Measurements from ENCODE around the gene CCDC57. TPM values are rescaled to one million over a fixed set of nuclear protein-coding genes. Genes with fewer than 3 reads are reported as not detected.
A peak's percentile ranks its signal among the peaks of the same experiment; 100 is the strongest.

The CCDC57 gene
- total and polyA plus RNA-seq, 9 of the 15 experiments (the other 6 are each of a cell fraction or from before 2014, with no cell fraction given) = 0.83 to 36.2 (median 13.6) TPM

DNA sequence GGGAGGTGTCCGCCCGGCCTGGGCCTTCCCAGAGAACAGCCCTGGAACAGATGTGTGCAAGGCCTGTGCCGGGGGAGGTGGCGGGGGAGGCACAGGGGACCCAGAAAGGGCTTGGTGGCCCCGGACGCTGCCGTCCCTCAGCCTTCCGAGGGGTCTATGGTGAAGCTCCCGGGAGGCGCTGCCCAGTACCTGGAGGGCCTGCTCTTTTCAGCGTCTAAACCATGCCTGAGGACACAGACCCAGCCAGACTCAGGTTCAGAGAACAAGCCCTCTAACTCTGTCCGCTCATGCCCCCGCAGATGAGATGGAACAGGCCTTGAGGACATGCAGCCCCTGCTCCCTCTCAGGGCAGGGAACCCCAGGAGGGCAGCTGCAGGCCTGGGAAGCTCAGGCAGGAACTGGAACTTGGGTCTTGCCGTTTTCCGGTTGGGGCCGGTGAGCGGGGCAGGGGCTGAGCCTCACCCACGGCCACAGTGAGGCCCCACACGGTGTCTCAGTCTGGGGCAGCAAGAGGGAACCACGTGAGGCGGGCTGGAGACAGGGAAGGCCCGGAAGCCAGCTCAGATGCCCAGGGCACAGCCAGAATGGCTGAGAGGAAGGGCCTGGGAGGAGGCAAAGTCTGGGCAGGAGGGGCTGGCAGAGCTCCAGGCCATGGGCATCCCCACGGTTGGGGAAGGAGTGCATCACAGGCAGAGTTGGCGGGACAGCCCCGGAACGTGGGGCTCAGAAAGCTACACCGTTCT lies 28.7 kb upstream of the CCDC57 start:
- ChIA-PET POLR2A (interaction anchor here (0.6 to 2.7 kb wide), 11 partner anchors 10 to 143 kb away, joined by 3 to 20 read pairs (median 4); no protein-coding TSS in a partner anchor), CTCF (ENCODE audit: low intra/inter-chr PET ratio) (no interaction called here)
- Histone ChIP-seq H3K4me1 (replicated peaks in 1 of 2; ENCODE audit: control insufficient read depth in 2 of 2, insufficient read depth in 2 of 2, low read length in 2 of 2) (peaks cover 44 to 92% of the 10 kb centered on the region in 2 experiments), H3K79me2 (ENCODE audit: control insufficient read depth, insufficient read depth, low read length) (peaks cover 48% of the 10 kb centered on the region), H3K4me2 (ENCODE audit: insufficient read depth, low read length) (peak overlapping the region; percentile 43), H3K27me3 (ENCODE audit: control insufficient read depth in 2 of 2, insufficient read depth in 2 of 2, low read length in 2 of 2) (no peaks in the 10 kb centered on the region), H2AFZ (ENCODE audit: low read depth, low read length) (no peak overlapping the region), H3K9ac (ENCODE audit: insufficient read depth in 1 of 2, low read depth in 2 of 2, low read length in 2 of 2) (peak overlapping the region; percentile 10 to 90; a peak in 3 of 4 replicates), H4K20me1 (replicated peaks; ENCODE audit: control insufficient read depth, insufficient read depth, low read length) (0 out of 2 replicates have a peak, but pooled peaks cover 2% of the 10 kb centered on the region), H3K9me3 (replicated peaks; ENCODE audit: control insufficient read depth, insufficient read depth, low read depth, low read length) (no peaks in the 10 kb centered on the region), H3K27ac (ENCODE audit: extremely low read depth, low read depth, low read length) (peak overlapping the region; percentile 73), H3K9me1 (ENCODE audit: control insufficient read depth, insufficient read depth, low read length) (no peaks in the 10 kb centered on the region), H3K4me3 (no peak overlapping the region), H3K36me3 (ENCODE audit: control insufficient read depth, insufficient read depth, low read length) (peaks cover 53% of the 10 kb centered on the region)
- WGBS (ENCODE audit: insufficient coverage, low coverage, missing lambda C conversion rate) = 74% methylated on average over 20 of the region's 27 CpGs
- in situ Hi-C loops (cut with MboI) = loop anchor here (5.0 kb wide), 1 partner anchor 66 kb away; no protein-coding TSS in a partner anchor
- intact Hi-C loops (cut with micrococcal nuclease) = no loop called here
- DNase-seq (ENCODE audit: extremely low read depth in 1 of 4, low spot score in 3 of 4) (no peak), ATAC-seq (no peak), FAIRE-seq (peak; percentile 23)
- no TSS peak for BruUV-seq (replicated peaks)
- no peak for TF ChIP-seq NFXL1 (CRISPR knock-in tag; IDR thresholded peaks at IDR 0.05)
- TF ChIP-seq, protein P1, sequence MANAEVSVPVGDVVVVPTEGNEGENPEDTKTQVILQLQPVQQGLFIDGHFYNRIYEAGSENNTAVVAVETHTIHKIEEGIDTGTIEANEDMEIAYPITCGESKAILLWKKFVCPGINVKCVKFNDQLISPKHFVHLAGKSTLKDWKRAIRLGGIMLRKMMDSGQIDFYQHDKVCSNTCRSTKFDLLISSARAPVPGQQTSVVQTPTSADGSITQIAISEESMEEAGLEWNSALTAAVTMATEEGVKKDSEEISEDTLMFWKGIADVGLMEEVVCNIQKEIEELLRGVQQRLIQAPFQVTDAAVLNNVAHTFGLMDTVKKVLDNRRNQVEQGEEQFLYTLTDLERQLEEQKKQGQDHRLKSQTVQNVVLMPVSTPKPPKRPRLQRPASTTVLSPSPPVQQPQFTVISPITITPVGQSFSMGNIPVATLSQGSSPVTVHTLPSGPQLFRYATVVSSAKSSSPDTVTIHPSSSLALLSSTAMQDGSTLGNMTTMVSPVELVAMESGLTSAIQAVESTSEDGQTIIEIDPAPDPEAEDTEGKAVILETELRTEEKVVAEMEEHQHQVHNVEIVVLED (CRISPR knock-in tag; IDR thresholded peaks at IDR 0.05) = no peak
- no peak for TF ChIP-seq BDP1 (IDR thresholded peaks at IDR 0.05; ENCODE audit: insufficient read depth, insufficient read length)
- peak; percentile 14; the same call in 1 of the 2 replicates for TF ChIP-seq MTA3 (IDR thresholded peaks at IDR 0.05; ENCODE audit: borderline replicate concordance)
- no peak for TF ChIP-seq CREBBP (IDR thresholded peaks at IDR 0.05; ENCODE audit: low read depth, low read length)
- TF ChIP-seq ZNF12 (CRISPR knock-in tag; IDR thresholded peaks at IDR 0.05) = 0 out of 2 replicates have a peak, but pooled peaks have one; percentile 66
- no peak for TF ChIP-seq SPI1 (IDR thresholded peaks at IDR 0.05; ENCODE audit: borderline replicate concordance, low read depth, low read length)
- peak; percentile 17 for TF ChIP-seq HMGN3 (IDR thresholded peaks at IDR 0.05; ENCODE audit: borderline replicate concordance, extremely low read depth, insufficient read length, low read depth, low read length)
- TF ChIP-seq ZC3H4 (CRISPR knock-in tag; IDR thresholded peaks at IDR 0.05; ENCODE audit: borderline replicate concordance) = no peak
- TF ChIP-seq, protein P2, sequence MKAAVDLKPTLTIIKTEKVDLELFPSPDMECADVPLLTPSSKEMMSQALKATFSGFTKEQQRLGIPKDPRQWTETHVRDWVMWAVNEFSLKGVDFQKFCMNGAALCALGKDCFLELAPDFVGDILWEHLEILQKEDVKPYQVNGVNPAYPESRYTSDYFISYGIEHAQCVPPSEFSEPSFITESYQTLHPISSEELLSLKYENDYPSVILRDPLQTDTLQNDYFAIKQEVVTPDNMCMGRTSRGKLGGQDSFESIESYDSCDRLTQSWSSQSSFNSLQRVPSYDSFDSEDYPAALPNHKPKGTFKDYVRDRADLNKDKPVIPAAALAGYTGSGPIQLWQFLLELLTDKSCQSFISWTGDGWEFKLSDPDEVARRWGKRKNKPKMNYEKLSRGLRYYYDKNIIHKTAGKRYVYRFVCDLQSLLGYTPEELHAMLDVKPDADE (conservative IDR thresholded peaks at IDR 0.05; ENCODE audit: control insufficient read depth, low read depth, low read length) = no peak
- TF ChIP-seq TRIM28 (IDR thresholded peaks at IDR 0.05) = no peak
- no peak for TF ChIP-seq ZNF239 (CRISPR knock-in tag; IDR thresholded peaks at IDR 0.05)
- no peak for TF ChIP-seq SMAD2 (IDR thresholded peaks at IDR 0.05; ENCODE audit: low read depth, low read length)
- TF ChIP-seq FOXP1 (CRISPR knock-in tag; IDR thresholded peaks at IDR 0.05) = no peak
- TF ChIP-seq, protein P3, sequence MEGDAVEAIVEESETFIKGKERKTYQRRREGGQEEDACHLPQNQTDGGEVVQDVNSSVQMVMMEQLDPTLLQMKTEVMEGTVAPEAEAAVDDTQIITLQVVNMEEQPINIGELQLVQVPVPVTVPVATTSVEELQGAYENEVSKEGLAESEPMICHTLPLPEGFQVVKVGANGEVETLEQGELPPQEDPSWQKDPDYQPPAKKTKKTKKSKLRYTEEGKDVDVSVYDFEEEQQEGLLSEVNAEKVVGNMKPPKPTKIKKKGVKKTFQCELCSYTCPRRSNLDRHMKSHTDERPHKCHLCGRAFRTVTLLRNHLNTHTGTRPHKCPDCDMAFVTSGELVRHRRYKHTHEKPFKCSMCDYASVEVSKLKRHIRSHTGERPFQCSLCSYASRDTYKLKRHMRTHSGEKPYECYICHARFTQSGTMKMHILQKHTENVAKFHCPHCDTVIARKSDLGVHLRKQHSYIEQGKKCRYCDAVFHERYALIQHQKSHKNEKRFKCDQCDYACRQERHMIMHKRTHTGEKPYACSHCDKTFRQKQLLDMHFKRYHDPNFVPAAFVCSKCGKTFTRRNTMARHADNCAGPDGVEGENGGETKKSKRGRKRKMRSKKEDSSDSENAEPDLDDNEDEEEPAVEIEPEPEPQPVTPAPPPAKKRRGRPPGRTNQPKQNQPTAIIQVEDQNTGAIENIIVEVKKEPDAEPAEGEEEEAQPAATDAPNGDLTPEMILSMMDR (IDR thresholded peaks at IDR 0.05 in 2 of 3, conservative IDR thresholded peaks at IDR 0.05 in 1 of 3; ENCODE audit: insufficient read depth in 2 of 3, low read depth in 1 of 3, low read length in 3 of 3) = no peak
- no peak for TF ChIP-seq ZNF133 (CRISPR knock-in tag; IDR thresholded peaks at IDR 0.05)
- TF ChIP-seq NR4A1 (CRISPR knock-in tag; IDR thresholded peaks at IDR 0.05) = no peak
- no peak for TF ChIP-seq NR4A1 (tag; IDR thresholded peaks at IDR 0.05)
